A673 (cell line): Measurements from ENCODE around the gene NR1I2.

Experiments
- CTCF ChIP-seq: fragments of 300-800, 200-600 bp; sonication (generic); conservative IDR thresholded peaks from 2 replicates; pipeline ENCODE4 v1.5.1; 2017; ENCODE audit warnings: low read depth, mild to moderate bottlenecking, antibody characterized with exemption, low read length, moderate library complexity, mixed read lengths
- EZH2 ChIP-seq: fragments of 200-600 bp; sonication (generic); IDR thresholded peaks from 2 replicates; pipeline ENCODE4 v1.6.1; 2017; ENCODE audit warnings: borderline replicate concordance, low read depth, mild to moderate bottlenecking, mixed read lengths, antibody characterized with exemption, low read length; ENCODE audit not compliant: poor library complexity, severe bottlenecking

GRCh38 chr3:119796785-119797184, 14.9 kb downstream of the NR1I2 start:
- TF ChIP-seq CTCF (no peak), EZH2 (no peak)
